Activated T-cell treated with anti-CD3 and anti-CD28 coated beads for 4 hours (primary cell): ENCODE measurements around the gene ZBTB48.
A peak's percentile ranks its signal among the peaks of the same experiment; 100 is the strongest.
"Not testable (repeated sequence)": the region's sequence is repeated elsewhere in the genome, so short reads cannot be mapped to it uniquely, and the experiment has no call there.

Source experiments
- DNase-seq: peaks from one replicate; pipeline ENCODE4 v3.0.0-alpha.2; 2020

ZBTB48 gene

DNA sequence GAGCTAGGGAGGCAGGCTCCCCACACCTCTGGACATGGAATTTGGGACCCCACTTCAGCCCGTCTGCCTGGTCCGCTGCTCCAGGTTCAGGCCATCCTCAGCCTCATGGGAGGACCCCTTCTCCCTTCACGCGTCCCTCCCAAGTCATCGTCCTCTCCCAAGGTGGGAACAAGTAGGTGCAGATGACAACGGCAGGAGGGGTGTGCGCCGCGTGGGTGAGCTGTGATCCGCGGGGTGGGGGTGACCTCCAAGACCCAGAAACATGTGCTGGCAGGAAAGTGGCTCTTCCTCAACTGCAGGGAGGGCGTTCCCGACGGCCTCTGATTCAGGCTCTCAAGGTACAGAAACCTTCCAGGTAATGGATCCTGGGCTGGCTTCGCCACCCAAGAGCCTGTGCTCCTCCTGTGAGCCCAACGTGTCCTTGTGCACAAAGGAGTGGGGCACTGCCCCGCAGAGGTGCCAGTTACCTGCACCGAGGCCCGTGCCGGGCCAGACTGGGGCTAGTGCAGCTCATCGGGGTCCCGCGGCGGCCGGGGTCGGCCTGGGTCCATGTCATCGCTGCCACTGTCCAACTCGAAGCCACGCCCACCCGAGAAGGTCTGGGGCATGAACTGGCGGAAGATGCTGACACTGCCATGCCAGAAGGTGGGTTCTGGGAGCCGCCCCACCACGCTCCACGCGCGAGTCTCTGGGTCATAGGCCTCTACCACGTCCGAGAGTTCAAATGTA is 13.2 kb downstream of the ZBTB48 start:
- no peak for DNase-seq

DNA sequence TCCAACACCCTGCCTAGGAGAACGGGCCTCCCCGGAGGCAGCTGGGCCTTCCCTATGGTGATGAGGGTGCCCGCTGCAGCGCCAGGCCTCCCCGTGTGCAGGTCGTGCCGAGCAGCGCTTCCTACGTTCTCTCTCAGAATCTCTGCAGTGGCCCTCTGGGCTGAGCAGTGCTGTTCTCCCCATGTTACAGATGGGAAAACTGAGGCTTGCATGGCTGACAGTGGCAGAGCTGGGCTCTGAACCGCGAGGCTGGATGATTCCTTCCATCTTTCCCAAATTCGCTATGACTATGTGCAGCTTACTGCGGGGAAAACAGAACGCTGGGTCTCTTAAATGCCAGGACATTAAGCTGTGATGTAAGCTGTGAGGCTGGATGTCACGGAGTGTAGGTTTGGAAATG is 14.0 kb downstream of the ZBTB48 start:
- DNase-seq: no peak

DNA sequence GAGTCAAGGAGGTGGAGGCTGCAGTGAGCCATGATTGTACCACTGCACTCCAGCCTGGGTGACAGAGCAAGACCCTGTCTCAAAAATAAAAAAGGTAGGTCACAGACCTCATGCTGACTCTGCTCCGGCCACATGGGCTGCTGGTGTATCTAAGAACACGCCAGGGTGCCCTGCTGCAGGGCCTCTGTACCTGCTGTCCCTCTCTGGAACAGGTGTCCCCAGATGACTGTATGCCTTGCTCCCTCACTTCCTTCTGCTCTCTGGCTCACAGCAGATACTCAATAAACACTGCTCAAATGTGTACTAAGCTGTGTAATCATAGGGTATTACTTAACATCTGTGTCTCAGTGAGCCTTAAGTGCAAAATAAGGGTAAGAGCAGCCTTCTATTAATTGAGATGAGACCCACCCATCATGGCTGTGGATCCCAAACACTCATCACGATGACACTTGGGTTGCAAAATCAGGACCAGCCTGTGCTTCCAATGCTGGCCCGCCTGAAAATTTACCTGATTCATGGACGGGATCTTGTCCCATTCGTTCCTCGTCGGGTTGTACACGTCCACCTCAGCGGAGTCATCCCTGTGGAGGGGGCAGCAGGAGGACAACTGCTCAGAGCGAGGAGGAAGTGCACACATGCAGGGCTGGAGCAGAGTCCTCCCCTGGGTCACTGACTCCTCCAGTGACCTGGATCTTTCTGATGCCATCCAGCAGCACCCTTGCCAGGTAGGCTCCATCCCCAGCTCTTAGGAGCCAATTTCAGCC is 15.4 kb downstream of the ZBTB48 start:
- no peak for DNase-seq

DNA sequence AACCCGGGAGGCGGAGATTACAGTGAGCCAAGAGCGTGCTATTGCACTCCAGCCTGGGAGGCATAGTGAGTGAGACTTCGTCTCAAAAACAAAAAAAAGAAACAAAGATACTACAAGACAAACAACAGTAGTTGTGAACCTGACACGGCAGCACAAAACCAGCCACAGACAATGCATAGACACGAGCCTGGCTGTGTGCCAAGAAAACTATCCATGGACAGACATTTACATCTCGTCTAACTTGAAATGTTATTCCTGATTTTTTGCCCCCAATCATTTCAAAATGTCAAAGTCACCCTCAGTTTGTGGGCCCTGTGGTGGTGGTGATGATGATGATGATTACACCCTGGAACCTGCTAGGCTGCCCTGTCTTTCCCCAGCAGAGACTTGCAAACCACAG is 16.6 kb downstream of the ZBTB48 start:
- DNase-seq: no peak

DNA sequence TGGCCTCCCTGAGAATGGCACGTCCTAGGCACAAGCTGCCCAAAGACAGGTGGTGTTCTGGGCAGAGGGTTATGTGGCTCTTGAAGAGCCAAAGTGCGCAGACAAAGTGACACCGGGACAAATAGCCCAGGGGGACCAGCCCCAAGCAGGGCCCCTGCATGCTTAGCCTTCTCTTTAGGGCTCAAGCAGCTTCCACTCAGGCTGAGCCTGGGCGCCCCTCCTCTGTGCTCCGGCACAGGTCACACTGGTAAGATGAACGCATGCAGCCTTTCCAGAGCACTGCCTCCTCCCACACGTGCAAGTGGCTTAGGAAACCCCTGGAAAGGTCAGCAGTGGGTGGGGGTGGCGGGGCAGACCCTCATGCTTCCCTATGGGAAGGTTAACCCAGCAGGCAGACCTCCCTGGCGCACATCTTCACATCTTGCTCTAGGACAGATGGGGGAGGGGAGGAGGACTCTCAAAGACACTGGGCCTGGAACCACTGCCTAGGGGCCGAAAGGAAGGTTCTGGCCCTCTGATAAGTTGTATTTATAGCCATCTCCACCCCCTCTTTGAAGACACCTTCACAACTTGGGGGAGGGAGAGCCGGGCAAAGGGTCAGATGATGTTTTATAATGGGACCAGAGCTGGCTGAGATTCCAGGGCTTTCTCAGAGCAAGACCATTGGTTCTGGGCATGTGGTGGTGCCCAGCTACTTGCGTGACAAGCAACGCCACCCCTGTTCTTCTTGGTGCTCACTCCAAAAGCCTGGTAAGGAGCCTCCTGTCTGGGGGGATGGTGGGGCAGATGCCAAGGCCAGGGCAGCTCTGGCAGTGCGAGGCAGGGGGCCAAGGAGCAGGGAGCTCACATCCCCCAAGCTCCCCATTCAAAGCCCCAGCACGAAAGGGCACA is 17.3 kb downstream of the ZBTB48 start:
- no peak for DNase-seq

DNA sequence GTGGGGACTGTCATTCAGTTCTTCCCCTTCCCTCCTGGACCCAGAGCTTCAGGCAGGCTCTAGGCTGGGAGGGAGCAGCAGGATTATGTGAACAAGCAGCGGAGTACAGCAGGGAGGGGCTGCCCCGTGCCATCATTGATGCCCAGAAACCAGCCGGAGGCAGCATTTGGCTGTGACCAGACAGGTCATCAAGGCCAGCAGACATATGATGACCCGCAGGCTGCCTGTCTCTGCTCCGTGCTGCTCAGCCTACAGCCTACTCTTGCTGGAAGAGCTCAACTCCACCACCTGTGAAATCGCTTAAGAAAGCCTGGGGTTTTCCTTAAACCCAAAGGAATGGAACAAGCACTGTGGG is 18.0 kb downstream of the ZBTB48 start:
- DNase-seq: no peak

DNA sequence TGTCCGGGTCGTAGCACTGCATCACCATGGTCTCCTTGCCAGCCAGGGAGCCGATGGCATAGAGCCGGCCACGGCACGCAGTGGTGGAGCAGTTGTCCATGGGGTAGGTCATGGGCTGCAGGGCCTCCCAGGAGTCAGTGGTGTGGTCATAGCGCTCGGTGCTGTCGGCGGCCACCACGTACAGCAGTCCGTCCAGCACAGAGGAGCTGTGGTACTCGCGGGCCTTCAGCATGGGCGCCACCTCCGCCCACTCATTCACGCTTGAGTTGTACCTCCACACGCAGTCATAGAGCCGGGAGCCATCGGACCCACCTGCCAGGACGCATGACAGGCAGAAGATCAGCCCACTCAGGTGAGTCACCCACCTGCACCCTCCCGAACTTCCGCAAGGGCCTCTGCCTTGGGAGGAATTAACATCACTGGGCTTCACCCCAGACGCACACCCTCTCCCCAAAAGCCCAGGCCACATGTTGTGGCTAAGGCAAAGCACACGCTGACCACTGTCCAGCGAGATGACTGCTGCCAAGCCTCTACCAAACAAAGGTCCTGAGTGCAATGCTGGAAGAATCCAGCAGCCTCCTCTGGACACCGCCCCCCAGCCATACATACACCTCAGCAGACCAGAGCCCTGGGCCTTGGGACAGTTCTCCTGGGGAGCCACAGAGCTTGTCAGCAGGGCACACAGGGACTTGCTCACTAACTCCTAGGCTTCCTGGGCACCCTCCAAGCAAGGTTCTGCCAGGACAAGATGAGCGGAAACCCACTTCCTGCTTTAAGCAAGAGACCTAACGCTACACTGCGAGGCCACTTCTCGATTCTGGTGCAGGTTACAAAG is 19.6 kb downstream of the ZBTB48 start:
- peak; percentile 57 for DNase-seq

DNA sequence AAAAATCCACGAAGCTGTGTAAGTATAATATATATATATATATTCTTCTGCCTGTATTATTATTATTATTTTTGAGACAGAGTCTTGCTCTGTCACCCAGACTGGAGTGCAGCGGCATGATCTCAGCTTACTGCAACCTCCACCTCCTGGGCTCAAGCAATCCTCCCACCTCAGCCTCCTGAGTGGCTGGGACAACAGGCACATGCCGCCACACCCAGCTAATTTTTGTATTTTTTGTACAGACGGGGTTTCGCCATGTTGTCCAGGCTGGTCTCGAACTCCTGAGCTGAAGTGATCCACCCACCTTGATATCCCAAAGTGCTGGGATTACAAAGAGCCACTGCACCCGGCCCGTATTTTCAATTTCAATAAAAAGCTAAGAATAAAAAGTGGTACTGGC is 20.2 kb downstream of the ZBTB48 start:
- DNase-seq: not testable (repeated sequence)

DNA sequence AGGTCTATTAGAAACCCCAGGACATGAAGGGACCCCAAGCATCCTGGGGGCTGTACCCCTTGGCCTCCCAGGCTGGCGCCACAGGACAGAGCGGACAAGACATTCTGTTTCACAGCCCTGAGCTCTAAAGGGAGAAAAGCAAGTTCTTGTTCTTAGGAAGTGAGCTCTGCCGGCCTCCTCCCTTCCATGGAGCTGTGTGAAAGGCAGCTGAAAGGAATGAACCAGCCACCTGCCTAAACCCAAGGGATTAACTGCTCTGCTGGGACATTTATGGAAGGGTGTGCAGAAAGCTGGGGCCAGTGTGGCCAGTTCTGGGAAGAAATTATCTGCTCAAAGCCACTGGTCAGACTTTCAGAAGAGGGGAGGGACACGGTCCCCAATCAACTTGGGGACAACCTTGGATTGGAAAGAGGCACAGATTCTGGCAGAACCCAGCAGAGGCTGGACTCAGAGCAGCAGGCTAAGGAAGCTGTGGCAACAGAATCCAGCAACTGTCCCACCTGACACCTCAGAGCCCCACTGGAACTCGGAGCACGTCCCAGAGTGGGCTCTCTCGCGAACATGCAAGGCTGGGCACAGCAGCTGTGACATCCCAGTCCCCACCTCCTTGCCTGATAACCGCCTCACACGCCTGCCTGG is 20.7 kb downstream of the ZBTB48 start:
- no peak for DNase-seq

DNA sequence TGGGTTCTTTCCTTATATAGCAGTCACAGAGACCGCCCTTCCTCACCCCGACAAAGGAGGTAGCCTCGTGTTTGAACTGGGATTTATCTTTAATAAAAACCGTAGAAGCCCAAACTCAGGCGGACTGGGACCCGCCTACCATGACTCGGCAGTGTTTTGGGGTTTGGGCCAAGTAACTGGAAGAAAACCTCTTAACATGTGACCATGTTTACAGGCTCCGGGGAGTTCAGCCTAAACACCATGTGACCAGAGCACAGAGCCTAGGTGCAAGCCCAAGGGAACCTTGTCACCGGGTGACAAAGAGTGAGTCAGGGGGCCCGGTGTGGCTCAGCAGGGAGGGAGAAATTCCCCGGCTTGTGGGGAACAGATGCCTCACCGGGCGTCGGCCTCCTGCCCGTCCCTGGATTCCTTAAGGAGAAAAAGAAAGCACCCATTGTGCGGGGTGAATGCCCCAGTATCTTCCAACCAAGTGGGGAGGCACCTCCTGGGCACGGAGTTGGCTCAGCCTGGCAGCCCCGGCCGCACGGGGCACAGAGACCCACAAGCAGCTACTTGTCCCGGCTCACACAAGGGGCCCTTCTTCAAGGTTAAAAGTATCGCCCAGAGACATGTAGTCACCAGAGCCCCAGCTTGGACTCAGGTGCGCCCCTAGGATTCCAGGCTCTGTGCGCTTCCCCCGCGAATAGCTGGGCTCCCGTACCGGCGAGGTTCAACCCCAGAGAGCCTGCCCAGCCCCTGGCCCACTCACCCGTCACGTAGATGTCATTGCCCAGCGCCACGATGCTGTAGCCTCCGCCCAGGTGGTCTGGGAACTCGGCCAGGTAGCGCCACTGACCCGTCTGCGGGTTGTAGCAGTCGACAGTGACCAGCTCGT is 21.5 kb downstream of the ZBTB48 start:
- DNase-seq: peak; percentile 72

DNA sequence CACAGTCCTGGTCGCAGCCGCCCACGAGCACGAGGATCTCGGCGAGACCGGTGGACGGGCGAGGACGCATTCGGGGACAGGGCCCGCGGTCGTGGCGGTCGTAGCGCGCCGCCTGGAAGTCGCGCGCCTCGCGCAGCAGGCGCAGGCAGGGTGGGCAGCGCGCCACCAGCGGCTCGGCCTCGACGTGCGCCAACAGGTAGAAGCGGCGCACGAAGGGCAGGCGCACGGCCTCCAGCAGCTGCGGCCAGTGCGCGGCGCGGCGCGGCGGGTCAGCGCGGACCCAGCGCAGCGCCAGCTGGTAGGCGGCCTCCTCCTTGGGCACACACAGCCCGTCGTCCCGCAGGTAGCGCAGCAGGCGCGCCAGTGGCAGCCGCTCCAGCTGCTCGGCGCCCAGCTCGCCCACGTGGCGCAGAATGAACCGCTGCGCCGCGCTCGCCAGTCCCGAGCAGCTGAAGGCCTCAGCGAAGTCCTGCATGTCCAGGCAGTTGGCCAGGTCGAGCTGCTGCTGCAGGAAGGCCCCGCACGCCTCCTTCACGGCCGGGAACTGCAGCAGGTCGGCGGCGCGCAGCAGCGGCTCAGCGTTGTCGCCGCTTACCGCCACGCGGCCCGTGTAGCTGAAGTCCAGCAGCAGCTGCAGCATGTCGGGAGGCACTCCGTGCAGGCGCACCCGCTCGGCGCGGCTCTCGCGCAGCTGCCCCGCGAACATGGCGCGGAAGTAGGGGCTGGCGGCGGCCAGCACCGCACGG is 22.3 kb downstream of the ZBTB48 start:
- DNase-seq: no peak

DNA sequence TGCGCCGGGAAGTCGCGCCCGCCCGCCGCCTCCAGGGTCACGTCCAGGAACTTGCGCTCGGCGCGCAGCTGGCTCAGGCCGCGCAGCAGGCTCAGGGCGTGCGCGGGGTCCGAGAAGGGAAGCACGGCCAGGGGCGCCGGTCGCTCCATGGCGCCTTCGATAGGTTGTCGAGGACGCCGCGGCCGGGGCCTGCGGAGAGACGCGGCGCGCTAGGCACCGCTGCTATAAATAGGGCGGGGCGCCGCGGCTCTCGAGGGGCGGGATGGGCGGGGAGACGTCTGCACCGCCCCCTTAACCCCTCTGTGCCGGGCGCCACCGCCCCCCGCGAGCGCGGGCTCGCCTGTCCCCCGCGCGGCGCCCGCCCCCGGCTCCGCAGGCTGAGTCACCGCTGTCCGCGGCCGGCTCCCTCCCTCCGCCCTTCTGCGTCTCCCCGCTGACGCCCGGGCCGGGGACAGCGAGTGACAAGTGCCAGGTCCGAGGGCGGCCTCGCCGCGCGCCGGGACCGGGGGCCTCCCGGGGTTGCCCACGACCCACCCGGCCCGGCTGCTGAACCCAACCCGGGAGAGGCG is 23.0 kb downstream of the ZBTB48 start, which contains the start of gene KLHL21:
KLHL21 (minus strand) TSS at position 201 of the 569 bp plus-strand sequence; CDS start at position 149, 52 bp downstream.
- DNase-seq: peak; percentile 83

DNA sequence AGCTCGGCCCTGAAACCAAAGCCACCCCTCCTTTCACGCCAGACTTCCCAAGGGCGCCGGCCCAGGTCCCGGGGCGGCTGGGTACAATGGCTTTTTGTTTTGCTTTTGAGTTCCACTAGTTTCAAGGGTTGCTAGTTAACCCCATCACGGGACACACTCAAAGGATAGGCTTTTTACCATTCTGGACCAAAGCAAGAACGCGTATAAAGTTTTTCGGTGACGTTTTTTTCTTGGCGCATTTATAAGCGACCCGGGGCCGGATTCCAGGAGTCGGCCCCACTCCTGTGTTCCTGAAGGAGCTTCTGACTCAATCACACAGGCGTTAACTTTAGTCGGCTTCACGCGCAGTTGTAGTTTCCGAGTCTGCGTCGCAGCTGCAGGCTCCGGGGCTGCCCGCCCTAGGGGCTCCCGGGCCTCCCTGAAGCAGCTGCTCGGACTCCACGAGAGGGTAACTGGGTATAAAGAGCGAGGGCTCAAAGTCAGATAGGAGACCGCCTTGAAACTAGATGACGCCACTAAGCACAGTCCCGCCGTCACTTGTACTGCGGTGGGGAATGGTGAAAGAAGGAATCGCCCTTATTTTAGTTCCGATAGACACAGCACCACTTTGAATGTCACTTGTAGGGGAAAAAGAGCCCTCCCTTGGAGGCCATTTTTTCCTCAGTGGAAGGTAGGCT is 23.6 kb downstream of the ZBTB48 start:
- peak; percentile 31 for DNase-seq

DNA sequence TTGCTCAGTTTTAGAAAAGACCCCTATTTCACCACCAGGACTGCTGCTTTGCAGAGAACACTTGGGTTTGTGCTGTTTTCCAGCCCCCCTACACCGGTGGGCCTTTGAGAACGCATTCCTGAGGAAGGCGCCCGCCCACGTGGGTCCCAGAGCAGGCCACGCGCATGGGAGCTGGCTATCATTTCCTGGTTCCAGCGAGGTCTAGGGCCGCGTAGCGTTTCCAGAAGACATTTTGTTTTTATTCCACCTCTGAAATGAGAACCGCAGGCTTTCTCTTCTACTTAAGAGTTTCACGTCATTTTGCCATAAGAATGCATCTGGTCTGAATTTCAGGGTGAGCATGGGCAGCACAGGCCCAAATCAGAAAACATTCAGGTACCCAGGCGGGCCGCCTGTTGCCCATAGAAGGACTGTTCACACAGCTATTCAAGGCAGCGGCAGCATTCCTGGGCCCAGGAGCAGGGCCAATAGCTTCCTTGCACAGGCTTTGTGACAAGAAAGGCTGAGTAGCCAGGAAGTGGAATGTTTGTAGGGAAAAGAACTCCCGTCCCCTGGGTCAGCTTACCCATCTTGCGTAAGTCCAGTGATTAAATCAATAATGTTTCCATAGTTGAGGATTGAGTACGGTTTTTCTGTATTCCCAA is 24.2 kb downstream of the ZBTB48 start:
- DNase-seq: no peak

DNA sequence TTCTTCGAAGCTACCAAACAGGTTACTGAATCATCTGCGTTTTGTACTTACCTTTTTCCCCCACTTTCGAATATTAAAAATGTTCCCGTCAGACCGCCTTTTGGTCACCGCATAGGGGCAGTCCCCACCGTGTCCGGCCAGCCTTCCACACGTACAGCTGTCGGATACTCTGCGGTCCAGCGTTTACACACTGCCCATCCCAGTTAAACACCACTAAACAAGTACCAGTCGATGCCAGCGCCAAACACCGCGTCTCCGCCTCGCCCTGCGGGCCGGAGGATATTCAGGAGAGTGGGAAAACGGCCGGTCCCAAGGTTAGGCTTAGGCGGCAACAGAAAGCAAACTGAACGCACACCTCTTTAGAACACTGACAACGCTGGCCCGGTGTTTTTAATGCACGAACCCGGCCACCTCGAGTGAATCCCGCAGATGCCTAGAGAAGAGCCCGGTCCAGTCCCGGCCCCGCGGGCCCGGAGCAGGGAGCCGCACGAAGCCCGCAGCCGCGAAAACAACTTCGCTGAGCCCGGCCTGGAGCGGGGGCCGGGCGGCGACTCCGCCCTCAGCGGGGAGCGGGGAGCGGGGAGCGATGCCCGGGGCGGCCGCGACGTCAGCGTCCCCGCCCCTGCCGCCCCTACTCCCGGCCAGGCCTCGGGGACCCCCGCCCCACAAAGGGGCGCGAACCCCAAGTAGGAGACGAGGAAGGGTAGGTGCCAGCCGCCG is 33.0 kb downstream of the ZBTB48 start:
- no peak for DNase-seq

DNA sequence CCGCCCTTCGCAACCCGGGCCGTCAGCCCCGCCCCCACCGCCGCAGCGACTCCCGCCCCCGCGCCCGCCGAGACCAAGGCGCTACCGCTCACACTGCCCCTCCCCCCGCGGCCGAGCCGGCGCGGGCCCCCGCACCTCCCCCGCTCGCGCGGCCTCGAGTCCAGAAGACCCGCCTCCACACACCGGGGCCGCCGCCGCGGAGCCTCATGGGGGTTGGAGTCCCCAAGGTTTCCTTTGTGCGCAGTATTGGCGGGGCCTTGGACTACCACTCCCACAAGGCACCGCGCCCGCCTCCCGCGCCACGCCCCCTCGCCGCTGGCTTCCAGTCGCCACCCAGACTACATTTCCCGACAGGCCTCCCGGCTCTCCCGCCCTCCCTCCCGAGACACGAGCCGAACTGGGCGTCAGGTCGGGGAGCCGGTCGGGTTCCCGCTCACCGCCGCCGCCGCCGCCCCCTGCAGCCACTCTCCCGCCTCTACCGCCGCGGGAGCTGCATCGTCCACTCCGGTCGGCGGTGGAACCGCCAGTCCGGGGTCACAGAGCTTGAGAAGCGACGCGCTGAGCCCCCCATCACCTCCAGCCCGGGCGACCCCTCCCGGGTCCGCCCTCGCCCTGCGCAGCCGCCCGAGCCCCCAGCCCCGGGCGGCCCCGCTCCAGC is 33.7 kb downstream of the ZBTB48 start, which contains the start of gene PHF13:
PHF13 (plus strand) TSS at position 371 of the 658 bp plus-strand sequence. CDS start 336 bp downstream, outside the sequence.
- peak; percentile 98 for DNase-seq
